CD4-positive, alpha-beta T cell (primary cell): ENCODE data around the gene ATP6AP1. TPM values are rescaled to one million over a fixed set of nuclear protein-coding genes. Genes with fewer than 3 reads are reported as not detected.

Experiments used
- ATAC-seq: fragments of 200-7000 bp; cut with Tn5 transposase; one replicate; pipeline ENCODE4 v1.10.0; 2022; ENCODE audit warnings: mild to moderate bottlenecking; ENCODE audit not compliant: poor library complexity
- CTCF ChIA-PET: fragments of 350-600 bp; sonication (Branson Sonifier 250); formaldehyde crosslinking; loops from one replicate; lab custom pipeline; 2021; ENCODE audit warnings: antibody characterized with exemption, inconsistent platforms; lab: Charles Lee
- POLR2A ChIA-PET: fragments of 350-600 bp; sonication (Branson Sonifier 250); formaldehyde crosslinking; loops from one replicate; lab custom pipeline; 2021; ENCODE audit warnings: antibody characterized with exemption, inconsistent platforms; lab: Charles Lee
- DNase-seq, 14 experiments: peaks; one replicate each; pipeline ENCODE4 v3.0.0-alpha.2; 2013 to 2020; ENCODE audit warnings: mixed read lengths in 2 of 14
- H3K27ac ChIP-seq, 2 donors: one replicate each; pipeline versions ENCODE4 v1.5.1 to v1.7.0; 2013; ENCODE audit warnings: low read length in 2 of 2, low read depth in 1 of 2, mild to moderate bottlenecking in 1 of 2
- H3K27me3 ChIP-seq, 2 experiments: 1 replicate in 1 of 2; 2 replicates in 1 of 2; pipeline versions ENCODE4 v1.6.1 to v1.7.0; 2013; ENCODE audit warnings: low read length in 2 of 2, control low read depth in 1 of 2, mild to moderate bottlenecking in 1 of 2, moderate library complexity in 1 of 2; ENCODE audit not compliant: insufficient read depth in 2 of 2, control insufficient read depth in 1 of 2
- H3K36me3 ChIP-seq: one replicate; pipeline ENCODE4 v1.6.1; 2013; ENCODE audit warnings: low read length, control low read depth; ENCODE audit not compliant: insufficient read depth
- H3K4me1 ChIP-seq: one replicate; pipeline ENCODE4 v1.6.1; 2013; ENCODE audit warnings: low read length, control low read depth; ENCODE audit not compliant: insufficient read depth
- H3K4me3 ChIP-seq: one replicate; pipeline ENCODE4 v1.5.1; 2013; ENCODE audit warnings: mild to moderate bottlenecking, low read length, moderate library complexity
- H3K9me3 ChIP-seq, 2 experiments: 1 replicate in 1 of 2; 2 replicates in 1 of 2; pipeline versions ENCODE4 v1.6.1 to v1.7.0; 2013; ENCODE audit warnings: low read length in 2 of 2, mild to moderate bottlenecking in 2 of 2, control low read depth in 1 of 2, moderate library complexity in 1 of 2; ENCODE audit not compliant: control insufficient read depth in 1 of 2, insufficient read depth in 1 of 2
- H3K27ac Mint-ChIP-seq: one replicate; pipeline ENCODE4 v1.8.0; 2020; ENCODE audit warnings: mixed read lengths
- H3K27me3 Mint-ChIP-seq: one replicate; pipeline ENCODE4 v1.8.0; 2021; ENCODE audit warnings: mixed read lengths
- H3K36me3 Mint-ChIP-seq: one replicate; pipeline ENCODE4 v1.8.0; 2021; ENCODE audit warnings: low read depth, mixed read lengths
- H3K4me1 Mint-ChIP-seq: one replicate; pipeline ENCODE4 v1.8.0; 2021; ENCODE audit warnings: low read depth, mixed read lengths
- H3K4me3 Mint-ChIP-seq: one replicate; pipeline ENCODE4 v1.8.0; 2020; ENCODE audit warnings: mild to moderate bottlenecking, mixed read lengths
- H3K9me3 Mint-ChIP-seq: one replicate; pipeline ENCODE4 v1.8.0; 2020; ENCODE audit warnings: mixed read lengths
- intact Hi-C, 2 experiments: fragments of 100-400 bp; cut with DNase I in 1 of 2; cut with micrococcal nuclease in 1 of 2; formaldehyde crosslinking; loops; one replicate each; pipeline versions ENCODE4 v1.15.1 to v1.9.0; 2023 to 2025; cut with DNase I, micrococcal nuclease
- total RNA-seq, 174 experiments: library from RNA in 2 of 174; stranded (reverse) in 2 of 174; gene quantifications; one replicate each; pipeline ENCODE4 v1.2.3 and lab custom pipeline; 2021 to 2026
- TF ChIP-seq, protein P1 (sequence below): fragments of 200-600 bp; IDR thresholded peaks from one replicate; pipeline ENCODE4 v1.8.0; 2022; ENCODE audit warnings: antibody characterized with exemption, mild to moderate bottlenecking

The ATP6AP1 gene
- total RNA-seq, 2 experiments from 2014 or later: 31.4 to 40.8 TPM

GRCh38 chrX:154469114-154469513 is 40.6 kb downstream of the ATP6AP1 start:
- no peak overlapping the region for H3K4me3 Mint-ChIP-seq
- no peak overlapping the region for H3K4me3 ChIP-seq
- no peaks in the 10 kb centered on the region for H3K4me1 ChIP-seq
- no peaks in the 10 kb centered on the region for H3K27me3 ChIP-seq
- DNase-seq (no peak), ATAC-seq (no peak)
- peaks cover 52% of the 10 kb centered on the region for H3K36me3 ChIP-seq
- intact Hi-C loops: no loop called here
- ChIA-PET CTCF (no interaction called here), POLR2A (no interaction called here)
- TF ChIP-seq, protein P1, sequence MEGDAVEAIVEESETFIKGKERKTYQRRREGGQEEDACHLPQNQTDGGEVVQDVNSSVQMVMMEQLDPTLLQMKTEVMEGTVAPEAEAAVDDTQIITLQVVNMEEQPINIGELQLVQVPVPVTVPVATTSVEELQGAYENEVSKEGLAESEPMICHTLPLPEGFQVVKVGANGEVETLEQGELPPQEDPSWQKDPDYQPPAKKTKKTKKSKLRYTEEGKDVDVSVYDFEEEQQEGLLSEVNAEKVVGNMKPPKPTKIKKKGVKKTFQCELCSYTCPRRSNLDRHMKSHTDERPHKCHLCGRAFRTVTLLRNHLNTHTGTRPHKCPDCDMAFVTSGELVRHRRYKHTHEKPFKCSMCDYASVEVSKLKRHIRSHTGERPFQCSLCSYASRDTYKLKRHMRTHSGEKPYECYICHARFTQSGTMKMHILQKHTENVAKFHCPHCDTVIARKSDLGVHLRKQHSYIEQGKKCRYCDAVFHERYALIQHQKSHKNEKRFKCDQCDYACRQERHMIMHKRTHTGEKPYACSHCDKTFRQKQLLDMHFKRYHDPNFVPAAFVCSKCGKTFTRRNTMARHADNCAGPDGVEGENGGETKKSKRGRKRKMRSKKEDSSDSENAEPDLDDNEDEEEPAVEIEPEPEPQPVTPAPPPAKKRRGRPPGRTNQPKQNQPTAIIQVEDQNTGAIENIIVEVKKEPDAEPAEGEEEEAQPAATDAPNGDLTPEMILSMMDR: no peak
- H3K9me3 ChIP-seq: no peaks in the 10 kb centered on the region
- H3K4me1 Mint-ChIP-seq: no peaks in the 10 kb centered on the region
- H3K27ac ChIP-seq: no peak overlapping the region
- peaks cover 19% of the 10 kb centered on the region for H3K36me3 Mint-ChIP-seq
- H3K27ac Mint-ChIP-seq: no peak overlapping the region
- H3K27me3 Mint-ChIP-seq: no peaks in the 10 kb centered on the region
- no peaks in the 10 kb centered on the region for H3K9me3 Mint-ChIP-seq

DNA sequence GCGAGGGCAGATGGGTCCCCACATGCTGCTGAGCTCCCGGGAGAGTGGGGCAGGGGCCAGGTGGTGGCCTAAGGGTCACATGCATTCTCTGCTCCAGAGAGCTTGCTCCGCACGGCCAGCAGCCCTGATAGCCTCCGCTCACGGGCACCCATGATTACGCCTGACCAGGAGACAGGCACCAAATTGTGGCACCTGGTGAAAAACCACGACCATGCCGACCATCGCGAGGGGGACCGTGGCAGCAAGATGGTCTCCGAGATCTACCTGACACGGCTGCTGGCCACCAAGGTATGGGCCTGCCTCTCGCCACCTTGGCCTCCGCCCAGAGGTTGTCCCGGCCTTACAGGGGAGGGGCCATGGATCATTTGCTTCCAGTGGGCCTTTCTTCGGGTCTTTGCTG is 41.4 kb downstream of the ATP6AP1 start:
- no peaks in the 10 kb centered on the region for H3K9me3 Mint-ChIP-seq
- Histone ChIP-seq H3K27me3 (no peaks in the 10 kb centered on the region), H3K27ac (no peak overlapping the region), H3K36me3 (peaks cover 45% of the 10 kb centered on the region), H3K4me3 (no peak overlapping the region), H3K4me1 (no peaks in the 10 kb centered on the region), H3K9me3 (no peaks in the 10 kb centered on the region)
- H3K27me3 Mint-ChIP-seq: no peaks in the 10 kb centered on the region
- H3K36me3 Mint-ChIP-seq: peaks cover 19% of the 10 kb centered on the region
- no peak overlapping the region for H3K27ac Mint-ChIP-seq
- intact Hi-C loops: no loop called here
- ATAC-seq (no peak), DNase-seq (no peak)
- TF ChIP-seq, protein P1: no peak
- ChIA-PET POLR2A (no interaction called here), CTCF (no interaction called here)
- no peak overlapping the region for H3K4me3 Mint-ChIP-seq
- no peaks in the 10 kb centered on the region for H3K4me1 Mint-ChIP-seq

DNA sequence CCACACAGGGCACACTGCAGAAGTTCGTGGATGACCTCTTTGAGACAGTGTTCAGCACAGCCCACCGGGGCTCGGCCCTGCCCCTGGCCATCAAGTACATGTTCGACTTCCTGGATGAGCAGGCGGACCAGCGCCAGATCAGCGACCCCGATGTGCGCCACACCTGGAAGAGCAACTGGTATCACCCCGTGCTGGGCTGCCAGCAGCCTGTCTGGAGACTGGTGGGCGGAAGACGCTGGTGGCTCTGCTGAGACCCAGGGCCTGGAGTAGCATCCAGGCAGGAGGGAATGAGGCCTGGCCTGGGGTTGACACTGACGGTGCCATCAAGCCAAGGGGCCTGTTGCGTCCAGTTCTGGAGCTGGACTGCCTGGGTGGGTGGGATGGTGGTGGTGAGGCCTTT is 42.0 kb downstream of the ATP6AP1 start:
- Histone ChIP-seq H3K4me3 (no peak overlapping the region), H3K9me3 (no peaks in the 10 kb centered on the region), H3K27ac (no peak overlapping the region), H3K36me3 (peaks cover 40% of the 10 kb centered on the region), H3K4me1 (no peaks in the 10 kb centered on the region), H3K27me3 (no peaks in the 10 kb centered on the region)
- ChIA-PET CTCF (no interaction called here), POLR2A (no interaction called here)
- ATAC-seq (no peak), DNase-seq (no peak)
- H3K36me3 Mint-ChIP-seq: peaks cover 19% of the 10 kb centered on the region
- H3K27me3 Mint-ChIP-seq: no peaks in the 10 kb centered on the region
- no peak overlapping the region for H3K4me3 Mint-ChIP-seq
- no peaks in the 10 kb centered on the region for H3K4me1 Mint-ChIP-seq
- intact Hi-C loops: no loop called here
- TF ChIP-seq, protein P1: no peak
- no peak overlapping the region for H3K27ac Mint-ChIP-seq
- no peaks in the 10 kb centered on the region for H3K9me3 Mint-ChIP-seq
